ENCODE data around the gene COQ10A. TPM values are rescaled to one million over a fixed set of nuclear protein-coding genes. Genes with fewer than 3 reads are reported as not detected.

COQ10A gene
- total RNA-seq, result 10.1 TPM

- DNase-seq (ENCODE audit: extremely low spot score in 2 of 2), result peak in 1 of 2 donors; percentile 91
- peaks cover 0 to 7% of the 10 kb centered on the region in 2 donors for H3K36me3 ChIP-seq
- no peaks in the 10 kb centered on the region for H3K27me3 ChIP-seq
- H3K27ac ChIP-seq, result peak within 1 kb of the TSS; percentile 88
- peak within 1 kb of the TSS; percentile 57 to 74 for H3K4me3 ChIP-seq
- peaks cover 21% of the 10 kb centered on the region for H3K4me1 ChIP-seq
- intact Hi-C loops (cut with DNase I), result no loop called here
- H3K9me3 ChIP-seq, result no peaks in the 10 kb centered on the region
- TF ChIP-seq CTCF (IDR thresholded peaks at IDR 0.05) (peak; percentile 40 to 71 (median 41)), POLR2A (IDR thresholded peaks at IDR 0.05) (peak in 1 of 2 donors; percentile 78), POLR2AphosphoS5 (IDR thresholded peaks at IDR 0.05; ENCODE audit: insufficient read depth in 1 of 2, low read depth in 1 of 2) (peak; percentile 81 to 93)
Measured at GRCh38 chr12:56266693-56267442, at the start of gene COQ10A. TSS of gene COQ10A (plus strand) at chr12:56266942. CDS start at chr12:56267119, 177 bp downstream.

- TF ChIP-seq CTCF (IDR thresholded peaks at IDR 0.05) (no peak), POLR2A (IDR thresholded peaks at IDR 0.05) (no peak), POLR2AphosphoS5 (IDR thresholded peaks at IDR 0.05; ENCODE audit: insufficient read depth in 1 of 2, low read depth in 1 of 2) (no peak)
- intact Hi-C loops (cut with DNase I), result loop anchor here (10.0 kb wide), 1 partner anchor 95 kb away; the partner anchor contains the start of gene ESYT1
- no peaks in the 10 kb centered on the region for H3K27me3 ChIP-seq
- peak overlapping the region; percentile 14 for H3K27ac ChIP-seq
- peaks cover 3 to 16% of the 10 kb centered on the region in 2 donors for H3K36me3 ChIP-seq
- peaks cover 56% of the 10 kb centered on the region for H3K4me1 ChIP-seq
- DNase-seq (ENCODE audit: extremely low spot score in 2 of 2), result no peak
- H3K9me3 ChIP-seq, result no peaks in the 10 kb centered on the region
- no peak overlapping the region for H3K4me3 ChIP-seq
Measured at GRCh38 chr12:56219840-56220239, 46.9 kb upstream of the COQ10A start.

- intact Hi-C loops (cut with DNase I), result loop anchor here (10.0 kb wide), 1 partner anchor 96 kb away; the partner anchor contains the start of gene ESYT1
- no peak for DNase-seq (ENCODE audit: extremely low spot score in 2 of 2)
- Histone ChIP-seq H3K4me3 (peak overlapping the region; percentile 74 to 78), H3K27me3 (no peaks in the 10 kb centered on the region), H3K4me1 (peaks cover 59% of the 10 kb centered on the region), H3K36me3 (peaks cover 0 to 7% of the 10 kb centered on the region in 2 donors), H3K9me3 (no peaks in the 10 kb centered on the region), H3K27ac (peak overlapping the region; percentile 95)
- TF ChIP-seq CTCF (IDR thresholded peaks at IDR 0.05) (no peak), POLR2A (IDR thresholded peaks at IDR 0.05) (no peak), POLR2AphosphoS5 (IDR thresholded peaks at IDR 0.05; ENCODE audit: insufficient read depth in 1 of 2, low read depth in 1 of 2) (no peak)
Measured at GRCh38 chr12:56220611-56221231, 46.0 kb upstream of the COQ10A start.

GRCh38 chr12:56221232-56221756, 45.4 kb upstream of the COQ10A start:
- H3K4me1 ChIP-seq, result peaks cover 59% of the 10 kb centered on the region
- no peaks in the 10 kb centered on the region for H3K9me3 ChIP-seq
- H3K27me3 ChIP-seq, result no peaks in the 10 kb centered on the region
- DNase-seq (ENCODE audit: extremely low spot score in 2 of 2), result no peak
- peaks cover 0 to 3% of the 10 kb centered on the region in 2 donors for H3K36me3 ChIP-seq
- TF ChIP-seq CTCF (IDR thresholded peaks at IDR 0.05), result no peak
- TF ChIP-seq POLR2AphosphoS5 (IDR thresholded peaks at IDR 0.05; ENCODE audit: insufficient read depth in 1 of 2, low read depth in 1 of 2), result no peak
- no peak for TF ChIP-seq POLR2A (IDR thresholded peaks at IDR 0.05)
- peak overlapping the region; percentile 74 to 78 for H3K4me3 ChIP-seq
- H3K27ac ChIP-seq, result peak overlapping the region; percentile 95
- intact Hi-C loops (cut with DNase I), result loop anchor here (10.0 kb wide), 1 partner anchor 96 kb away; the partner anchor contains the start of gene ESYT1
